ENCODE measurements around the gene SLC6A6.

DNA sequence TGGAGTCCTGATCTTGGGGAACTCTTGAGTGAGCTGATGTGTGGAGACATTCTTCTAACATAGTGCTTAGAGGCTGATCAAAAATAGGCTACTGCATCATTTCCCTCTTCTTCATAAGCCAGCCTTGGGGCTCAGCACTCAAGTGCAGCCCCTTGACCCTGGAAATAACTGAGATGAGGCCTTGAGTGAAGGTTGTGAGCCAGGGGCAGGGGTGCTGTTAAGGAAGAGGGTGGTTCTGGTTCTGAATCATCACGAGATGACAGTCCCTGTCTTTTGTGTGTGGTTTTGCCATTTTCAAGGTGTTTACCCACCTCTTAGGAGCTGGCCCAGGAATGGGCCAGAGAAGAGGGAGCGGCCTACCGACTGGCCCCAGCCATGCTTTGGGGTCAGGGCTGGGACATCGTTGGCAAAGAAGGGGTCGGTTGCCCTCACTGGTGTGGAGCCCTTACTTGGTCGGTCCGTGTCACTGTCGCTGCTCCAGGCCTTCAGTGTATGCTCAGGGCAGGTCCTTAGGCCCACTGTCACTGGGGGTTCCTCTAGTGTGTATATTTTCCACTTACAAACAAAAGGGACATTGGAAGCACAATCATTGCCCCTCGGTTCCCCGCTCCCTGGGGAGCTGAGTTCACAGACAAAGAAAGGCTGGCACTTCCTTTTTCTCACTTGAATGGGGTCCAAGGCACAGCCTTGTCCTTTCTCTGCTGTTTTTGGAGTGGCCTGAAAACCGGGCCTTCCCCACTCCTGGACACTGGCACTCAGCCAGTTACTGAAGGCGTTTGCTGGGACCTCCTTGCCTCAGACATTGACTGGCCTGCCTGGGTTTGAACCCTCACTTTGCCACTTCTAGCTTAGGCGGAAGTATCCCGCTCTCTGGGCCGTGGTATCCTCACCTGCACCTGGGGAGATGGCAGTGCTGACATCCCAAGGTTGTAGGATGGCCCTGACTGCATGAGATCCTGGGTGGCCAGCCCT, 46.6 kb downstream of the SLC6A6 start:
- TF ChIP-seq, protein P1, sequence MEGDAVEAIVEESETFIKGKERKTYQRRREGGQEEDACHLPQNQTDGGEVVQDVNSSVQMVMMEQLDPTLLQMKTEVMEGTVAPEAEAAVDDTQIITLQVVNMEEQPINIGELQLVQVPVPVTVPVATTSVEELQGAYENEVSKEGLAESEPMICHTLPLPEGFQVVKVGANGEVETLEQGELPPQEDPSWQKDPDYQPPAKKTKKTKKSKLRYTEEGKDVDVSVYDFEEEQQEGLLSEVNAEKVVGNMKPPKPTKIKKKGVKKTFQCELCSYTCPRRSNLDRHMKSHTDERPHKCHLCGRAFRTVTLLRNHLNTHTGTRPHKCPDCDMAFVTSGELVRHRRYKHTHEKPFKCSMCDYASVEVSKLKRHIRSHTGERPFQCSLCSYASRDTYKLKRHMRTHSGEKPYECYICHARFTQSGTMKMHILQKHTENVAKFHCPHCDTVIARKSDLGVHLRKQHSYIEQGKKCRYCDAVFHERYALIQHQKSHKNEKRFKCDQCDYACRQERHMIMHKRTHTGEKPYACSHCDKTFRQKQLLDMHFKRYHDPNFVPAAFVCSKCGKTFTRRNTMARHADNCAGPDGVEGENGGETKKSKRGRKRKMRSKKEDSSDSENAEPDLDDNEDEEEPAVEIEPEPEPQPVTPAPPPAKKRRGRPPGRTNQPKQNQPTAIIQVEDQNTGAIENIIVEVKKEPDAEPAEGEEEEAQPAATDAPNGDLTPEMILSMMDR (IDR thresholded peaks at IDR 0.05): no peak
- TF ChIP-seq SP1 (CRISPR knock-in tag; conservative IDR thresholded peaks at IDR 0.05) (no peak), CREB1 (CRISPR knock-in tag; IDR thresholded peaks at IDR 0.05) (no peak), GABPB1 (CRISPR knock-in tag; IDR thresholded peaks at IDR 0.05) (no peak), FOXP1 (CRISPR knock-in tag; IDR thresholded peaks at IDR 0.05; ENCODE audit: borderline replicate concordance) (no peak), ZNF423 (CRISPR knock-in tag; IDR thresholded peaks at IDR 0.05) (no peak), ZNF121 (CRISPR knock-in tag; IDR thresholded peaks at IDR 0.05) (no peak), ELF4 (CRISPR knock-in tag; IDR thresholded peaks at IDR 0.05; ENCODE audit: low read depth) (no peak), ZNF138 (CRISPR knock-in tag; conservative IDR thresholded peaks at IDR 0.05) (no peak)
- TF ChIP-seq, protein P2, sequence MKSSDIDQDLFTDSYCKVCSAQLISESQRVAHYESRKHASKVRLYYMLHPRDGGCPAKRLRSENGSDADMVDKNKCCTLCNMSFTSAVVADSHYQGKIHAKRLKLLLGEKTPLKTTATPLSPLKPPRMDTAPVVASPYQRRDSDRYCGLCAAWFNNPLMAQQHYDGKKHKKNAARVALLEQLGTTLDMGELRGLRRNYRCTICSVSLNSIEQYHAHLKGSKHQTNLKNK (CRISPR knock-in tag; IDR thresholded peaks at IDR 0.05): no peak
- TF ChIP-seq, protein P3, sequence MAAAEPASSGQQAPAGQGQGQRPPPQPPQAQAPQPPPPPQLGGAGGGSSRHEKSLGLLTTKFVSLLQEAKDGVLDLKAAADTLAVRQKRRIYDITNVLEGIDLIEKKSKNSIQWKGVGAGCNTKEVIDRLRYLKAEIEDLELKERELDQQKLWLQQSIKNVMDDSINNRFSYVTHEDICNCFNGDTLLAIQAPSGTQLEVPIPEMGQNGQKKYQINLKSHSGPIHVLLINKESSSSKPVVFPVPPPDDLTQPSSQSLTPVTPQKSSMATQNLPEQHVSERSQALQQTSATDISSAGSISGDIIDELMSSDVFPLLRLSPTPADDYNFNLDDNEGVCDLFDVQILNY (CRISPR knock-in tag; IDR thresholded peaks at IDR 0.05): no peak
